ENCODE data around the gene SOX30.

Gene SOX30

GRCh38 chr5:157611571-157612476, 40.4 kb downstream of the SOX30 start:
- DNase-seq (ENCODE audit: low read depth), result peak; percentile 36
- no peak overlapping the region for H3K4me3 ChIP-seq (ENCODE audit: low read depth, low read length)

- DNase-seq (ENCODE audit: low read depth), result no peak
- no peak overlapping the region for H3K4me3 ChIP-seq (ENCODE audit: low read depth, low read length)
Observed at GRCh38 chr5:157610990-157611389, 41.2 kb downstream of the SOX30 start.

- H3K4me3 ChIP-seq (ENCODE audit: low read depth, low read length), result no peak overlapping the region
- no peak for DNase-seq (ENCODE audit: low read depth)
Observed at GRCh38 chr5:157608972-157609565, 43.2 kb downstream of the SOX30 start.

DNA sequence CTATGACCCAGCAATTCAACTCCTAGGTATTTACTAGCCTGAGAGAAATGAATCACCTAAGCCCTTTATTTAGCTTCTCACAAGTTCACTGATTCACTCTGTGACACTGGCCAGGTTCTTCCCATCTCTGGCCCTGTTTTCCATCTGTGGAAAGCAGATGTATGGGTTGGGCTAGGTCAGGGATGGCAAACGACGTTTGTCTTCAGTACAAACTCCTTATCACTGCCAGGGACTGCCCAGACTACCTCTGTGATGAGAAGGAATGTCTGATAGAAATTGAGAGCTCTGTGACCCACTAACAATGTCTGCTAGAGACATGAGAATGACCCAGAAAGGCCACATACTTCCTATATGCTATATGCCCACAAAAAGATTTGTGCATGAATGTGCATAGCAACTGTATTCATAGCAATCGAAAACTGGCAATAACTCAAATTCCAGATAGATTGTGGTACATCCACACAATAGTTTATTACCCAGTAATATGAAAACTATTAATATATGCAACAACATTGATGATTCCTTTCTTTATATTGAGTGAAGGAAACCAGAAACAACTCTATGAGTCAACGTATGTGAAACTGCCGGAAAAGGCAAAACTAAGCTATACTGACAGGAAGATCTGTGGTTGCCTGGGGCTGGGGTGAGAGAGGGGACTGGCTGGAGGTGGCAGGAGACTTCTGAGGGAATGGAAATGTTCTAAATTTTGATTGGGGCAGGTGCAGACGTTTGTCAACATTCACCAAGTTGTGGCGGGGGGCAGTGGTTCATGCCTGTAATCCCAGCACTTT, 44.7 kb downstream of the SOX30 start:
- H3K4me3 ChIP-seq (ENCODE audit: low read depth, low read length), result no peak overlapping the region
- peak; percentile 20 for DNase-seq (ENCODE audit: low read depth)

- no peak overlapping the region for H3K4me3 ChIP-seq (ENCODE audit: low read depth, low read length)
- no peak for DNase-seq (ENCODE audit: low read depth)
Observed at GRCh38 chr5:157606046-157606445, 46.2 kb downstream of the SOX30 start.

DNA sequence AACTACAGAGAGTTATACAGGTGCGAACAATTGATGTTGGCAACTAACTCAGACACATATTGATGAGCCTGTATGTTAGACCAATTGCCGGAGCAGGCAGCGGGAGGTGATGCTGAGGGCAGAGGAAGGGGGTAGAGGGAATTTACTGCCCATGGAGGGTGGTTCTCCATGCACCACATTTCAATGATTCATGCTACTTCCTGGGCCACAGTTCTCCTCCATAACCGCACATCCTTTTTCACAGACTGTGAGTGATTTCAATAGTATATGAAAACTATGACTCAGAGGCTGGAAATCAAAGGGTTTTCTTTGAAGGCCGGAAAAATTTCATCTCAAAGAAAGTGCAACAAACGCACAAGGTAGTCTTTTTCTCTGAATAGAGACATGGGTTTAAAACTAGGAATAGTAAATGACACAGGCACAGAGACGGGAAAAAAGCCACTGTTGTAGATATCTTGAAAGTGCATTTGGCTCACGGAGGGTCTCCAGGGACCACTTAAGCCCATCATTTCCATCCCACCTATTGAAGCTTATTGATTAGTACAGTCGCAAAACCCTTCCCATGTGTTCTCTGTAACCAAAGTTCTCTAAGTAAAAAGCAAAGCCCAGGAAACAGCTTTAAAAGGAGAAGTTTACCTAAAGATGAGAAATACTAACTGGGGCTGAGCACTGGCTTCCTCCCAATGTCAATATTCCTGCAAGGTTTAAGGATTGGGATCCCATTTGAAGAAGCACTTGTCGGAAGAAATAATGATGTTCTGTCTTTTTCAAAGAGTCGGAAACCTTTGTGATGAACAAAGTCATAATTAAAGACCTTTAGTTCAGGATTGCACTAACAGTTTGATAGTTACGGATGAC, 48.7 kb downstream of the SOX30 start:
- H3K4me3 ChIP-seq (ENCODE audit: low read depth, low read length), result no peak overlapping the region
- peak; percentile 65 for DNase-seq (ENCODE audit: low read depth)

DNA sequence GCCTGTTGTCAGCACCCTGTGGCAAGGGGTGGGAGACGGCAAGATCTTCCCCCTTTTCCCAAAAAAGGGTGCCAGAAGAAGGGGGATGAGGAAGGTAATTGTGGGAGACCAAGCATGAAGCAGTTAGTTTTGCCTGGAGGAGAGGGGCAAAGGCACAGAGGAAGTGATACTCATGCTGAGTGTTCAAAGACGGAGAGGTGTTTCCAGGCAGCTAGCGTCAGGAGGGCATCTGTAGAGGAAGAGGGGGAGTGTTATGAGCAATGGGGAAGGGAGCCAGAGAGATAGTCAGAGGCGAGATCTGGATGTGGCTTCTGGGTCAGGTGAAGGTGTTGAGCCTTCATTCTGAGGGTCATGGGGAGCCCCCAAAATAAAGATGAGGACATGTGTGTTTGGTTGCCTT, 49.7 kb downstream of the SOX30 start:
- DNase-seq (ENCODE audit: low read depth), result no peak
- H3K4me3 ChIP-seq (ENCODE audit: low read depth, low read length), result no peak overlapping the region

- DNase-seq (ENCODE audit: low read depth), result no peak
Observed at GRCh38 chr5:157600252-157600651, 52.0 kb downstream of the SOX30 start.

GRCh38 chr5:157599565-157599964, 52.7 kb downstream of the SOX30 start:
- H3K4me3 ChIP-seq (ENCODE audit: low read depth, low read length), result no peak overlapping the region
- DNase-seq (ENCODE audit: low read depth), result no peak

More at GRCh38 chr5:157600252-157600651, 52.0 kb downstream of the SOX30 start:
- H3K4me3 ChIP-seq (ENCODE audit: low read depth, low read length), result no peak overlapping the region

DNA sequence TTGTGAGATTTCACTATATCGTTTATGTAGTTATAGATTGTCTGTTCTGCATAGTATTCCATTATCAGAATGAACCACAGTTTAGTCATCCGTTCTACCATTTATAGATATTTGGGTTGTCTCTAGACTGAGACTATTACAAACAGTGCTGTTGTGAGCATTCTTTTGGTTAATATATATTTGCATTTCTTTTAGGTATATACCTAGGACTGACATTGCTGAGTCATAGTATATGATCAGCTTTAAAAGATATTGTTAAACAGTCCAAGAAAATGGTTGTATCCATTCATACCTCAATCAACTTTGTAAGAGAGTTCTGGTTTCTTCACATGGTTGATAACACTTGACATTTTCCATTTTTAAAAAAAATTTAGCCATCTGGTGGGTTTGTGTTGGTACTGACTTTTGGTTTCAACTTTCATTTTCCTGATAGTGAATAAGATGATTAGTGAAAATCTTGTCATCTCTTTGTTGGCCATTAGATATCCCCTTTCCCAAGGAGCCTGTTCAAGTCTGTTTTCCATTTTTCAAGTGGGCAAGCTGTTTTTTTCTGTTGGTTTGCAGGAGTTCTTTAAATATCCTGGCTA, 53.8 kb downstream of the SOX30 start:
- H3K4me3 ChIP-seq (ENCODE audit: low read depth, low read length), result no peak overlapping the region
- no peak for DNase-seq (ENCODE audit: low read depth)

- no peak for DNase-seq (ENCODE audit: low read depth)
- H3K4me3 ChIP-seq (ENCODE audit: low read depth, low read length), result no peak overlapping the region
Observed at GRCh38 chr5:157597277-157597676, 55.0 kb downstream of the SOX30 start.

DNA sequence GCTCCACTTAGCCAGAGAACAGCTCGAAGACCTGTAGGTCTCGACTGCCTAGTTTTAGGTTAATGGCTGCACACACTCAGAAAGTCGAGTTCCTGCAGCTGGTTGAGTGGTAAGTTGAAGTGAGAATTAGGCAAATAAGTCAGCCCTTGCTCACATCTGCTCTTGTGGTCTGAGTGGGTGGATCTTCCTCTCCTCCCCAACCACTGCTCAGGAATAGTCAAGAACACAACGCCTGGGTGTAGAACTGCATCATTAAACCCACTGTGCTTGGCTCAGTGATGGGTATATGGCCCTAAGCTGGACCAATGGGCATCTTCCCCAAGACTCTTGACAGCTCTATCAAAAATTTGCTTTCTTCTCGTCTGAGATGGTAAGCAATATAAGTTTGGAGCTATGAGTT, 55.8 kb downstream of the SOX30 start:
- no peak overlapping the region for H3K4me3 ChIP-seq (ENCODE audit: low read depth, low read length)
- DNase-seq (ENCODE audit: low read depth), result no peak

GRCh38 chr5:157594675-157595459, 57.4 kb downstream of the SOX30 start:
- no peak overlapping the region for H3K4me3 ChIP-seq (ENCODE audit: low read depth, low read length)
- DNase-seq (ENCODE audit: low read depth), result no peak

GRCh38 chr5:157594257-157594656, 58.0 kb downstream of the SOX30 start:
- no peak overlapping the region for H3K4me3 ChIP-seq (ENCODE audit: low read depth, low read length)
- peak; percentile 18 for DNase-seq (ENCODE audit: low read depth)

GRCh38 chr5:157593052-157593757, 59.0 kb downstream of the SOX30 start:
- DNase-seq (ENCODE audit: low read depth), result no peak
- no peak overlapping the region for H3K4me3 ChIP-seq (ENCODE audit: low read depth, low read length)

- no peak for DNase-seq (ENCODE audit: low read depth)
- no peak overlapping the region for H3K4me3 ChIP-seq (ENCODE audit: low read depth, low read length)
Observed at GRCh38 chr5:157592594-157592993, 59.6 kb downstream of the SOX30 start.

DNA sequence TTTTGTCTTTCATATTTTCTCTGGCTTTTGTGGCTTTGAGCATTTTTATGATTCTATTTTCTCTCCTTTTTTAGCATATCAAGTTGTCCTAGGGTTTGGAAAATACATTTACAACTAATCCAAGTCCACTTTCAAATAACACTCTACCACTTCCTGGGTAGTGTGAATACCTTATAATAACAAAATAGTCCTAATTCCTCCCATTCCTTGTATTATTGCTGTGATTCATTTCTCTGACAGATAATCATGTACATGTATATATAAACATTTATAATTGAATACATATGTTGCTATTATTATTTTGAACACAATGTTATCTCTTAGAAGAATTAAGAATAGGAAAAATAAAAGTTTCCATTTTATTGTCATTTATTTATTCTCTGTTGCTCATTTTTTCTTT, 61.8 kb downstream of the SOX30 start:
- H3K4me3 ChIP-seq (ENCODE audit: low read depth, low read length), result no peak overlapping the region
- DNase-seq (ENCODE audit: low read depth), result no peak

DNA sequence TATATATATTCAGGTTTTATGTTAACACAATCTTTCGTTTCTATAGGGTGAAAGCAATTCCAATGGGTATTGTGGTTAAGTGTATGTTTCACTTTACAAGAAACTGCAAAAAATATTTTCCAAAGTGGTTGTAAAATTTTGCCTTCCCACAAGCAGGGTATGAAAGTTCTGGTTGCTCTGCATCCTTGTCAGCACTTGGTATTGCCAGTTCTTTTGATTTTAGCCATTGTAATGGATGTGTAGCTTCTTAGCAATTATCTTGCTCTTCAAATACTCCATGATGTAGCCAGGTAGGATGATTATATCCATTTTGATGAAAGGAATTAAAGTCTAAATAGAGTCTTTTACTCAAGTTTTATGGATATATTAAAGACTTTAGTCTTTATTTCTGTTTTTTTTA, 67.6 kb downstream of the SOX30 start:
- no peak for DNase-seq (ENCODE audit: low read depth)
- H3K4me3 ChIP-seq (ENCODE audit: low read depth, low read length), result no peak overlapping the region

All from skeletal muscle cell (primary cell).